Ascending aorta (tissue), 2 donors: ENCODE results near the gene KDM6B. TPM values are rescaled to one million over a fixed set of nuclear protein-coding genes. Genes with fewer than 3 reads are reported as not detected.
"Not testable (repeated sequence)": the region's sequence is repeated elsewhere in the genome, so short reads cannot be mapped to it uniquely, and the experiment has no call there.

ENCODE experiments used
- DNase-seq, 2 donors: peaks; one replicate each; pipeline ENCODE4 v3.0.0-alpha.2; 2019; ENCODE audit warnings: low spot score in 2 of 2
- H3K27ac ChIP-seq, 2 donors: fragments of 200-600 bp; sonication (generic); one replicate each; pipeline ENCODE4 v1.5.1; 2016 to 2017; ENCODE audit warnings: mild to moderate bottlenecking in 1 of 2
- H3K27me3 ChIP-seq: fragments of 200-600 bp; sonication (generic); one replicate; pipeline ENCODE4 v1.5.1; 2017
- H3K36me3 ChIP-seq, 2 donors: fragments of 200-600 bp; sonication (generic); one replicate each; pipeline ENCODE4 v1.5.1; 2016
- H3K4me1 ChIP-seq, 2 donors: fragments of 200-600 bp; sonication (generic); one replicate each; pipeline ENCODE4 v1.5.1; 2016 to 2017; ENCODE audit warnings: mild to moderate bottlenecking in 1 of 2
- H3K4me3 ChIP-seq, 2 donors: fragments of 200-600 bp; sonication (generic); one replicate each; pipeline ENCODE4 v1.5.1; 2016 to 2017; ENCODE audit warnings: mild to moderate bottlenecking in 1 of 2
- H3K9me3 ChIP-seq, 2 donors: fragments of 200-600 bp; sonication (generic); one replicate each; pipeline ENCODE4 v1.5.1; 2016
- intact Hi-C: fragments of 100-400 bp; cut with DNase I; formaldehyde crosslinking; loops from one replicate; pipeline ENCODE4 v1.15.1; 2023
- total RNA-seq: library from RNA; depleted of rRNA; stranded (reverse); fragments of >200 nt; gene quantifications from one replicate; pipeline ENCODE4 v1.1.0, GENCODE V29; 2016
- TF ChIP-seq, protein P1 (sequence below), 3 experiments: fragments of 200-600 bp in 2 of 3; fragments of 450-650 bp in 1 of 3; sonication (generic) in 2 of 3; IDR thresholded peaks; one replicate each; pipeline ENCODE4 v1.5.1; 2016 to 2019; ENCODE audit warnings: antibody characterized with exemption in 3 of 3, mild to moderate bottlenecking in 1 of 3, moderate library complexity in 1 of 3

The KDM6B gene
- total RNA-seq, 1 donor from 2014 or later = 20.0 TPM

DNA sequence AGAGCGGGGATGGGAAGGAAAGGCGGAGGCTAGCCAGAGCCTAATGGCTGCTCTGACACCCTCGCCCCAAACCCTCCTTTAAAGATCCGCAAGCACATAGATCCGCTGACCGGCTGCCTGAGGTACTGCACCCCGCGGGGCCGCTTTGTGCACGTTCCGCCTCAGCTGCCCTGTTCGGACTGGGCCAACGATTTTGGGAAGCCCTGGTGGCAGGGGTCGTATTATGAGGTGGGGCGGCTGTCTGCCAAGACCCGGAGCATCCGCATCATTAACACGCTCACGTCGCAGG lies 24.4 kb downstream of the KDM6B start:
- peaks cover 9 to 25% of the 10 kb centered on the region in 2 donors for H3K4me1 ChIP-seq
- TF ChIP-seq, protein P1, sequence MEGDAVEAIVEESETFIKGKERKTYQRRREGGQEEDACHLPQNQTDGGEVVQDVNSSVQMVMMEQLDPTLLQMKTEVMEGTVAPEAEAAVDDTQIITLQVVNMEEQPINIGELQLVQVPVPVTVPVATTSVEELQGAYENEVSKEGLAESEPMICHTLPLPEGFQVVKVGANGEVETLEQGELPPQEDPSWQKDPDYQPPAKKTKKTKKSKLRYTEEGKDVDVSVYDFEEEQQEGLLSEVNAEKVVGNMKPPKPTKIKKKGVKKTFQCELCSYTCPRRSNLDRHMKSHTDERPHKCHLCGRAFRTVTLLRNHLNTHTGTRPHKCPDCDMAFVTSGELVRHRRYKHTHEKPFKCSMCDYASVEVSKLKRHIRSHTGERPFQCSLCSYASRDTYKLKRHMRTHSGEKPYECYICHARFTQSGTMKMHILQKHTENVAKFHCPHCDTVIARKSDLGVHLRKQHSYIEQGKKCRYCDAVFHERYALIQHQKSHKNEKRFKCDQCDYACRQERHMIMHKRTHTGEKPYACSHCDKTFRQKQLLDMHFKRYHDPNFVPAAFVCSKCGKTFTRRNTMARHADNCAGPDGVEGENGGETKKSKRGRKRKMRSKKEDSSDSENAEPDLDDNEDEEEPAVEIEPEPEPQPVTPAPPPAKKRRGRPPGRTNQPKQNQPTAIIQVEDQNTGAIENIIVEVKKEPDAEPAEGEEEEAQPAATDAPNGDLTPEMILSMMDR (IDR thresholded peaks at IDR 0.05) = peak; percentile 1 to 35 (median 26)
- no peaks in the 10 kb centered on the region for H3K9me3 ChIP-seq
- intact Hi-C loops = loop anchor here (5.0 to 10.0 kb wide), 2 partner anchors 259 to 374 kb away; partner anchors contain the start of genes ALOXE3, POLR2A and SLC35G6
- DNase-seq = no peak
- peak overlapping the region; percentile 87 to 88 for H3K27ac ChIP-seq
- H3K36me3 ChIP-seq = peaks cover 0 to 7% of the 10 kb centered on the region in 2 donors
- H3K27me3 ChIP-seq = no peaks in the 10 kb centered on the region
- H3K4me3 ChIP-seq = peak overlapping the region; percentile 73 to 76

DNA sequence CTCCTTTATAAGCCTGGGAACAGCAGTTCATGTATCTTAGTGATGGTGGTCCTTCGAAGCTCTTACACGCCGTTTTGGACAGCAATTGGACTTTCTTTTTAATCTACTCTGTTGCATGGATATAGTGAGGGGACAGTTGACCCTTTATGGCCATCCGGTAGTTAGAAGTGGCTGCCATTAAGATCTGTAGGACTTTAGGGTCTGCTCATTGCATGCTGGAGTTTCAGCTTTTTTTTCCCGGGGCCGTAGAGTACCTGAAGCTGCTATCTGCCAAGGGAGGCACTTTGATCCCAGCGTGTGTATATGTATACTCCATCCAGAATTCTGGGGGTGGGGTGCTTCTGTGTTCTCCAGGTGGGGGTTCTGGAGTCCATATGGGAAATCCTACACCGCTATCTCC lies 25.0 kb downstream of the KDM6B start:
- H3K36me3 ChIP-seq = peaks cover 0 to 1% of the 10 kb centered on the region in 2 donors
- H3K4me3 ChIP-seq = peak overlapping the region in 1 of 2 donors; percentile 73
- peak overlapping the region in 1 of 2 donors; percentile 88 for H3K27ac ChIP-seq
- H3K4me1 ChIP-seq = peaks cover 9 to 25% of the 10 kb centered on the region in 2 donors
- H3K27me3 ChIP-seq = no peaks in the 10 kb centered on the region
- no peaks in the 10 kb centered on the region for H3K9me3 ChIP-seq
- intact Hi-C loops = loop anchor here (5.0 to 10.0 kb wide), 2 partner anchors 258 to 374 kb away; partner anchors contain the start of genes ALOXE3, POLR2A and SLC35G6
- TF ChIP-seq, protein P1 (IDR thresholded peaks at IDR 0.05) = no peak
- no peak for DNase-seq

DNA sequence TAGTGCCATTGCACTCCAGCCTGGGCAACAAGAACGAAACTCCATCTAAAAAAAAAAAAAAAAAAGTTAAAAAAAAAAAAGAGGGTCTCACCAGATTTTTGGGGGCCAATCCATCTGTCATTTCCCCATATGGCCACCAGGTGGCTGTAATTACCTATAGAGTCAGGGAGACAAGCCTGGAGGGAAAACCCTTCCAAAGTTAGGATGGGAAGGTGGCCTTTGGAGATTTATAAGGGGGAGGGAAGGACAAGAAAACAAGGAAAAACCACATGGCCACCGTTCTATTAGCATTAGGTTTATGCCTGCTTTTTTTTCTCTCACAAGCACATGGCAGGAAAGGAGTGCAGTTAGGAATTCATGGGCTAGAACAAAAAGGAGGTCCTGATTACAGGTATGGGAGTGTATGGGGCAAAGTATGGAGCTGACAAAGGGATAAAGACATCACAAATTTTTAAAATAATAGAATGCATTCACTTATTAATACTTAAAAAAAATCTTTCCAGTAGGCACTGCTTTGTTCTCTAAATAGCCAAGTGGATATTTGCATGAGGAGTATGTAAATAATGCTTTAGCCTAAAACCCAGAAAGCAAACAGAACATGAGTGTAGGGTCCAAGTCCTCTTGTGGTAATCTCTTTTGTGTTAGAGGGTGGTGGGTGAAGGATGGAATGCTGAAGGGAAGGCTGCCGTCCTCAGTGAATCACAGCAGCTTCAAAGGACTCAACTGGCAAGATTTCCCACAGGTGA lies 28.8 kb downstream of the KDM6B start:
- Histone ChIP-seq H3K9me3 (no peaks in the 10 kb centered on the region), H3K4me1 (peaks cover 0 to 10% of the 10 kb centered on the region in 2 donors), H3K27me3 (no peaks in the 10 kb centered on the region), H3K4me3 (no peak overlapping the region), H3K27ac (no peak overlapping the region), H3K36me3 (no peaks in the 10 kb centered on the region)
- TF ChIP-seq, protein P1 (IDR thresholded peaks at IDR 0.05) = peak; percentile 76 to 83 (median 76)
- no peak for DNase-seq
- intact Hi-C loops = loop anchor here (1.0 to 2.0 kb wide), 2 partner anchors 26 to 127 kb away; partner anchors contain the start of gene CHD3

- intact Hi-C loops, DNase-seq, H3K9me3 ChIP-seq: not testable (repeated sequence)
Measured at GRCh38 chr17:7864384-7864783, 30.4 kb downstream of the KDM6B start.

DNA sequence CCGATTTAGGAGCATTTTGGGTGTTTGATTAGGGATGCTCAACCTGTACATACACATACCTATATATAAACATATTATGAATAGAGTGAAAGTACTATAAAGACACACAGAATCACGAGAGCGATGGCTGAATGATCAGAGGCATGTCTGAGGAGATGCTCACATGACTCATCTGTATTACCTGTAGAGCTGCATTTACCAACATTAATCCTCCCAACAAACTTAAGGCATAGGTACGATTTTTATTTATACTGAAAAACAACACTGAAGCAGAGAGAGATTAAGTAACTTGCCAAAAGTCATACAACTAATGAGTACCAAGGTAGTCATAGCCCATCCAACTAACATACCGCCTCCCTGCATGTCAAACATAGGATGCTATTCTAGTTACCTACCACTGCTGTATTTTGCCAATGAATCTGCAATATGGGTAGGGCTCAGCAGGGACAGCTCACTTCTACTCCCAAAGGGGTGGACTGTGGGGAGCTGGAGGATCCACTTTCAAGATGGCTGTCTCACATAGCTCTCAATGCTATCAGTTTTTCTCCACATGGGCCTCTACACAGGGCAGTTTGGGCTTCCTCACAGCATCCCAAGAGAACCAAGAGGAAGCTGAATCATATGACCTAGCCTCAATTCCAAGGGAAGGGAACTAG lies 31.1 kb downstream of the KDM6B start:
- TF ChIP-seq, protein P1 (IDR thresholded peaks at IDR 0.05) = no peak
- no peak overlapping the region for H3K4me3 ChIP-seq

More at GRCh38 chr17:7864384-7864783, 30.4 kb downstream of the KDM6B start:
- H3K27ac ChIP-seq, H3K36me3 ChIP-seq, H3K4me1 ChIP-seq, H3K27me3 ChIP-seq, H3K4me3 ChIP-seq: not testable (repeated sequence)

DNA sequence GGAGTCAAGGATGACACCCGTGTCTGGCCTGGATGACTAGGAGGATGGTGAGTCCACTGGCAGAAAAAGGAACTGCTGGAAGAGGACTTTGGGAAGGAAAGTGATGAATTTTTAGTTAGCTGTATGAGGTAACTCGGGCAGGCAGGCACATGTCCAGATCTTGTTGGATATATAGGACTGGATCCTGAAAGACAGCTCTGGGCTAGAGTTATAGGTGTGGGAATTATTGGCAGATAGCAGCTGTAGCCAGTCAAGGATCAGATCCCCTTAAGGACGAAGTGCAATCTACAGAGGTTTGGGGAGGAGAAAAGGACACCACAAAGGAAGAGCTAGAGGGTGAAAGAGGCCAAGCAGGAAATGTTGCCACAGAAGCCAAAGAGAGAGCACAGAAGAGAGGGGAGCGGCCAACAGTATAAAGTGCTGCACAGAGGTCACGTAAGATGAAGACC lies 33.9 kb downstream of the KDM6B start:
- intact Hi-C loops = no loop called here
- Histone ChIP-seq H3K4me1 (no peaks in the 10 kb centered on the region), H3K36me3 (no peaks in the 10 kb centered on the region), H3K27me3 (no peaks in the 10 kb centered on the region), H3K9me3 (no peaks in the 10 kb centered on the region), H3K27ac (no peak overlapping the region), H3K4me3 (no peak overlapping the region)
- TF ChIP-seq, protein P1 (IDR thresholded peaks at IDR 0.05) = no peak
- DNase-seq = no peak

More for the DNA sequence above, 31.1 kb downstream of the KDM6B start:
- no peaks in the 10 kb centered on the region for H3K9me3 ChIP-seq
- intact Hi-C loops = no loop called here
- H3K27ac ChIP-seq = no peak overlapping the region
- H3K36me3 ChIP-seq = no peaks in the 10 kb centered on the region
- no peaks in the 10 kb centered on the region for H3K4me1 ChIP-seq
- DNase-seq = no peak
- H3K27me3 ChIP-seq = no peaks in the 10 kb centered on the region
